Measurements from ENCODE around the gene LRRC7. TPM values are rescaled to one million over a fixed set of nuclear protein-coding genes. Genes with fewer than 3 reads are reported as not detected.

Gene LRRC7
- total RNA-seq, 2 donors from 2014 or later: 2.8 to 3.0 TPM

GRCh38 chr1:70156529-70157120, 588.9 kb downstream of the LRRC7 start:
- H3K36me3 ChIP-seq: no peaks in the 10 kb centered on the region
- H3K27ac ChIP-seq: no peak overlapping the region
- H3K9me3 ChIP-seq: no peaks in the 10 kb centered on the region
- no peaks in the 10 kb centered on the region for H3K4me1 ChIP-seq (replicated peaks)
- no peak for DNase-seq (ENCODE audit: low spot score)
- TF ChIP-seq POLR2AphosphoS5 (IDR thresholded peaks at IDR 0.05): no peak
- no peak for TF ChIP-seq CTCF (IDR thresholded peaks at IDR 0.05)
- no peak for TF ChIP-seq POLR2A (IDR thresholded peaks at IDR 0.05)
- WGBS: 97% methylated on average over 5 of the region's 5 CpGs
- H3K4me3 ChIP-seq: no peak overlapping the region
- intact Hi-C loops (cut with DNase I): no loop called here
- no peaks in the 10 kb centered on the region for H3K27me3 ChIP-seq (replicated peaks; ENCODE audit: insufficient read depth)

- Histone ChIP-seq H3K4me3 (no peak overlapping the region), H3K4me1 (replicated peaks) (no peaks in the 10 kb centered on the region), H3K27me3 (replicated peaks; ENCODE audit: insufficient read depth) (no peaks in the 10 kb centered on the region), H3K9me3 (no peaks in the 10 kb centered on the region), H3K27ac (no peak overlapping the region), H3K36me3 (no peaks in the 10 kb centered on the region)
- DNase-seq (ENCODE audit: low spot score): no peak
- 93% methylated on average over 4 of the region's 4 CpGs for WGBS
- intact Hi-C loops (cut with DNase I): no loop called here
- no peak for TF ChIP-seq POLR2A (IDR thresholded peaks at IDR 0.05)
- TF ChIP-seq CTCF (IDR thresholded peaks at IDR 0.05): no peak
- no peak for TF ChIP-seq POLR2AphosphoS5 (IDR thresholded peaks at IDR 0.05)
Observed at GRCh38 chr1:70164350-70164749, 596.6 kb downstream of the LRRC7 start.

GRCh38 chr1:70168283-70168682, 600.6 kb downstream of the LRRC7 start:
- TF ChIP-seq CTCF (IDR thresholded peaks at IDR 0.05): no peak
- TF ChIP-seq POLR2A (IDR thresholded peaks at IDR 0.05): no peak
- no peak for TF ChIP-seq POLR2AphosphoS5 (IDR thresholded peaks at IDR 0.05)
- H3K36me3 ChIP-seq: no peaks in the 10 kb centered on the region
- no peak overlapping the region for H3K4me3 ChIP-seq
- H3K27ac ChIP-seq: no peak overlapping the region
- no peak for DNase-seq (ENCODE audit: low spot score)
- intact Hi-C loops (cut with DNase I): no loop called here
- H3K4me1 ChIP-seq (replicated peaks): no peaks in the 10 kb centered on the region
- no peaks in the 10 kb centered on the region for H3K27me3 ChIP-seq (replicated peaks; ENCODE audit: insufficient read depth)
- no peaks in the 10 kb centered on the region for H3K9me3 ChIP-seq

GRCh38 chr1:70169018-70169839, 601.5 kb downstream of the LRRC7 start:
- Histone ChIP-seq H3K4me1 (replicated peaks) (no peaks in the 10 kb centered on the region), H3K36me3 (no peaks in the 10 kb centered on the region), H3K27ac (no peak overlapping the region), H3K9me3 (no peaks in the 10 kb centered on the region), H3K27me3 (replicated peaks; ENCODE audit: insufficient read depth) (no peaks in the 10 kb centered on the region), H3K4me3 (no peak overlapping the region)
- 60% methylated on average over 5 of the region's 5 CpGs for WGBS
- DNase-seq (ENCODE audit: low spot score): no peak
- intact Hi-C loops (cut with DNase I): no loop called here
- TF ChIP-seq POLR2A (IDR thresholded peaks at IDR 0.05) (no peak), POLR2AphosphoS5 (IDR thresholded peaks at IDR 0.05) (no peak), CTCF (IDR thresholded peaks at IDR 0.05) (no peak)

GRCh38 chr1:70171512-70171911, 603.8 kb downstream of the LRRC7 start:
- DNase-seq (ENCODE audit: low spot score): no peak
- H3K36me3 ChIP-seq: no peaks in the 10 kb centered on the region
- WGBS: 100% methylated on average over 1 of the region's 1 CpG
- no peaks in the 10 kb centered on the region for H3K4me1 ChIP-seq (replicated peaks)
- no peaks in the 10 kb centered on the region for H3K9me3 ChIP-seq
- no peak overlapping the region for H3K27ac ChIP-seq
- H3K27me3 ChIP-seq (replicated peaks; ENCODE audit: insufficient read depth): no peaks in the 10 kb centered on the region
- intact Hi-C loops (cut with DNase I): no loop called here
- no peak overlapping the region for H3K4me3 ChIP-seq
- no peak for TF ChIP-seq CTCF (IDR thresholded peaks at IDR 0.05)
- TF ChIP-seq POLR2A (IDR thresholded peaks at IDR 0.05): no peak
- TF ChIP-seq POLR2AphosphoS5 (IDR thresholded peaks at IDR 0.05): no peak

All from prostate gland (tissue), 2 donors.